Endothelial cell (in vitro differentiated cells): ENCODE results near the gene PODXL2. TPM values are rescaled to one million over a fixed set of nuclear protein-coding genes. Genes with fewer than 3 reads are reported as not detected.

Source experiments
- DNase-seq: peaks from one replicate; pipeline ENCODE4 v3.0.0; 2021; ENCODE audit warnings: low spot score
- H3K27ac Mint-ChIP-seq: one replicate; pipeline ENCODE4 v1.8.0; 2021; ENCODE audit warnings: mixed read lengths, inconsistent platforms; ENCODE audit not compliant: unreplicated experiment
- H3K27me3 Mint-ChIP-seq: one replicate; pipeline ENCODE4 v1.8.0; 2021; ENCODE audit warnings: mild to moderate bottlenecking, moderate library complexity, mixed read lengths, inconsistent platforms; ENCODE audit not compliant: unreplicated experiment
- H3K36me3 Mint-ChIP-seq: one replicate; pipeline ENCODE4 v1.8.0; 2021; ENCODE audit warnings: mild to moderate bottlenecking, low read depth, mixed read lengths, inconsistent platforms; ENCODE audit not compliant: unreplicated experiment
- H3K4me1 Mint-ChIP-seq: one replicate; pipeline ENCODE4 v1.8.0; 2021; ENCODE audit warnings: mild to moderate bottlenecking, mixed read lengths, inconsistent platforms; ENCODE audit not compliant: unreplicated experiment
- H3K4me3 Mint-ChIP-seq: one replicate; pipeline ENCODE4 v1.8.0; 2021; ENCODE audit warnings: mild to moderate bottlenecking, mixed read lengths, inconsistent platforms; ENCODE audit not compliant: unreplicated experiment
- H3K9me3 Mint-ChIP-seq: one replicate; pipeline ENCODE4 v1.8.0; 2021; ENCODE audit warnings: mixed read lengths, inconsistent platforms; ENCODE audit not compliant: unreplicated experiment
- CTCF ChIP-seq: fragments of 200-600 bp; sonication (generic); IDR thresholded peaks from one replicate; pipeline ENCODE4 v1.5.0; 2021; ENCODE audit warnings: antibody characterized with exemption; ENCODE audit not compliant: unreplicated experiment
- total RNA-seq: library from RNA; stranded (reverse); fragmentation: NEBNext Ultra II Directional; extraction: Animal tissue kit (Norgen Biotek cat#: 25700); gene quantifications from one replicate; pipeline ENCODE4 v1.2.1, GENCODE V29; 2021; ENCODE audit not compliant: unreplicated experiment

PODXL2 gene
- total RNA-seq, 1 donor from 2014 or later = 16.4 TPM

GRCh38 chr3:127590593-127591465 lies 38.2 kb upstream of the PODXL2 start, which contains the start of gene TPRA1:
TSS of gene TPRA1 (minus strand) at chr3:127590733. CDS start at chr3:127580146, 10,587 bp downstream.
- Mint-ChIP-seq H3K36me3 (peaks cover 8% of the 10 kb centered on the region), H3K27ac (peak within 1 kb of the TSS; percentile 77), H3K4me1 (peaks cover 17% of the 10 kb centered on the region), H3K9me3 (no peaks in the 10 kb centered on the region), H3K4me3 (peak within 1 kb of the TSS; percentile 96), H3K27me3 (peaks cover 13% of the 10 kb centered on the region)
- peak; percentile 68 for DNase-seq
- TF ChIP-seq CTCF = no peak

GRCh38 chr3:127593178-127593577 lies 35.8 kb upstream of the PODXL2 start:
- H3K36me3 Mint-ChIP-seq = peaks cover 10% of the 10 kb centered on the region
- DNase-seq = no peak
- peaks cover 22% of the 10 kb centered on the region for H3K4me1 Mint-ChIP-seq
- H3K4me3 Mint-ChIP-seq = no peak overlapping the region
- peaks cover 18% of the 10 kb centered on the region for H3K27me3 Mint-ChIP-seq
- H3K9me3 Mint-ChIP-seq = no peaks in the 10 kb centered on the region
- no peak overlapping the region for H3K27ac Mint-ChIP-seq
- no peak for TF ChIP-seq CTCF

GRCh38 chr3:127595303-127595702 lies 33.7 kb upstream of the PODXL2 start:
- TF ChIP-seq CTCF = no peak
- Mint-ChIP-seq H3K9me3 (no peaks in the 10 kb centered on the region), H3K4me1 (peaks cover 24% of the 10 kb centered on the region), H3K4me3 (no peak overlapping the region), H3K36me3 (peaks cover 10% of the 10 kb centered on the region), H3K27me3 (peaks cover 19% of the 10 kb centered on the region), H3K27ac (peak overlapping the region; percentile 13)
- DNase-seq = no peak

- peaks cover 15% of the 10 kb centered on the region for H3K4me1 Mint-ChIP-seq
- DNase-seq = no peak
Observed at GRCh38 chr3:127597020-127597771, 31.8 kb upstream of the PODXL2 start.

More at GRCh38 chr3:127597020-127597771, 31.8 kb upstream of the PODXL2 start:
- peaks cover 14% of the 10 kb centered on the region for H3K27me3 Mint-ChIP-seq
- peak overlapping the region; percentile 61 for H3K4me3 Mint-ChIP-seq
- H3K9me3 Mint-ChIP-seq = no peaks in the 10 kb centered on the region
- peaks cover 5% of the 10 kb centered on the region for H3K36me3 Mint-ChIP-seq
- H3K27ac Mint-ChIP-seq = no peak overlapping the region
- TF ChIP-seq CTCF = no peak
